Measurements from ENCODE around the gene B3GNT9. TPM values are rescaled to one million over a fixed set of nuclear protein-coding genes. Genes with fewer than 3 reads are reported as not detected.

Gene B3GNT9
- polyA plus RNA-seq, 1 of the 3 experiments (the other 2 are of a cell fraction) = 9.9 TPM

DNA sequence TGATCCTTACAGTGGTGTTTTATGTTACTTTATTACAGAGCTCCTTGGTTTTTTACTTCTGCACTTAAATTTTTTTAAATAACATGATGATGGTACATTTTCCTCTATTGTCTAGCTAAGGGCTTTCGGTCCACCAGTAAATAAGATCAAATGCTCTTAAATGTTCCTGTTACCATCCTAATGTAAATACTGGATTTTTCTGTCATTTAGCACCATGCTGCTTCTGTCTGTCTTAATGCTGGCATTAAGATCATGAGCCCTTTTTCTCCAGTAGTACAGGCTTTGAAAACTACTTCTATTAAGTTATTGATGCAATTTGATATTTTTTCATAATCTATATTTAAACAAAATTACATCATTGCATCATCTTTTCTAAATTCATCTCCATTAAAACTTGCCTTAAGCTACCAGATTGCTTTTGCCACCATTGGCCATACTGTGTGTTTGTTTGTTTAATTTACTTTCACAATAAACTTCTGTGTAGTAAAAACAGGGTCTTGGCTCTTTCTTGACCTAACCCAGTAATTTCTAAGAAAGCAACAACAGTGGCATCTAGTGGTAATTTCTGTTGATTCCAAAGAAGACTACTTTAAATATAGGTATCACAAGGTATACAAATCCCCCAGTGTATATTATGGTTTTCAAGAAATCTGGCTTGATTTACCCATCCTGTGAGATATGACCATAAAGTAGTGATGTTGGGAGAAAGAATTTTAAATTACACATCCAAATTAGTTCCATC is 50.1 kb downstream of the B3GNT9 start:
- no peak overlapping the region for H3K4me2 ChIP-seq
- no peak for TF ChIP-seq TCF12 (IDR thresholded peaks at IDR 0.05)
- TF ChIP-seq, protein P1, sequence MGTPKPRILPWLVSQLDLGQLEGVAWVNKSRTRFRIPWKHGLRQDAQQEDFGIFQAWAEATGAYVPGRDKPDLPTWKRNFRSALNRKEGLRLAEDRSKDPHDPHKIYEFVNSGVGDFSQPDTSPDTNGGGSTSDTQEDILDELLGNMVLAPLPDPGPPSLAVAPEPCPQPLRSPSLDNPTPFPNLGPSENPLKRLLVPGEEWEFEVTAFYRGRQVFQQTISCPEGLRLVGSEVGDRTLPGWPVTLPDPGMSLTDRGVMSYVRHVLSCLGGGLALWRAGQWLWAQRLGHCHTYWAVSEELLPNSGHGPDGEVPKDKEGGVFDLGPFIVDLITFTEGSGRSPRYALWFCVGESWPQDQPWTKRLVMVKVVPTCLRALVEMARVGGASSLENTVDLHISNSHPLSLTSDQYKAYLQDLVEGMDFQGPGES (IDR thresholded peaks at IDR 0.05; ENCODE audit: low read depth, low read length) = no peak
- TF ChIP-seq, protein P2, sequence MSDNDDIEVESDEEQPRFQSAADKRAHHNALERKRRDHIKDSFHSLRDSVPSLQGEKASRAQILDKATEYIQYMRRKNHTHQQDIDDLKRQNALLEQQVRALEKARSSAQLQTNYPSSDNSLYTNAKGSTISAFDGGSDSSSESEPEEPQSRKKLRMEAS (IDR thresholded peaks at IDR 0.05; ENCODE audit: low read depth) = no peak
- peak; percentile 47 for TF ChIP-seq SMC3 (IDR thresholded peaks at IDR 0.05; ENCODE audit: low read depth, low read length)
- TF ChIP-seq, protein P3, sequence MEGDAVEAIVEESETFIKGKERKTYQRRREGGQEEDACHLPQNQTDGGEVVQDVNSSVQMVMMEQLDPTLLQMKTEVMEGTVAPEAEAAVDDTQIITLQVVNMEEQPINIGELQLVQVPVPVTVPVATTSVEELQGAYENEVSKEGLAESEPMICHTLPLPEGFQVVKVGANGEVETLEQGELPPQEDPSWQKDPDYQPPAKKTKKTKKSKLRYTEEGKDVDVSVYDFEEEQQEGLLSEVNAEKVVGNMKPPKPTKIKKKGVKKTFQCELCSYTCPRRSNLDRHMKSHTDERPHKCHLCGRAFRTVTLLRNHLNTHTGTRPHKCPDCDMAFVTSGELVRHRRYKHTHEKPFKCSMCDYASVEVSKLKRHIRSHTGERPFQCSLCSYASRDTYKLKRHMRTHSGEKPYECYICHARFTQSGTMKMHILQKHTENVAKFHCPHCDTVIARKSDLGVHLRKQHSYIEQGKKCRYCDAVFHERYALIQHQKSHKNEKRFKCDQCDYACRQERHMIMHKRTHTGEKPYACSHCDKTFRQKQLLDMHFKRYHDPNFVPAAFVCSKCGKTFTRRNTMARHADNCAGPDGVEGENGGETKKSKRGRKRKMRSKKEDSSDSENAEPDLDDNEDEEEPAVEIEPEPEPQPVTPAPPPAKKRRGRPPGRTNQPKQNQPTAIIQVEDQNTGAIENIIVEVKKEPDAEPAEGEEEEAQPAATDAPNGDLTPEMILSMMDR (IDR thresholded peaks at IDR 0.05) = peak; percentile 67
- TF ChIP-seq, protein P4, sequence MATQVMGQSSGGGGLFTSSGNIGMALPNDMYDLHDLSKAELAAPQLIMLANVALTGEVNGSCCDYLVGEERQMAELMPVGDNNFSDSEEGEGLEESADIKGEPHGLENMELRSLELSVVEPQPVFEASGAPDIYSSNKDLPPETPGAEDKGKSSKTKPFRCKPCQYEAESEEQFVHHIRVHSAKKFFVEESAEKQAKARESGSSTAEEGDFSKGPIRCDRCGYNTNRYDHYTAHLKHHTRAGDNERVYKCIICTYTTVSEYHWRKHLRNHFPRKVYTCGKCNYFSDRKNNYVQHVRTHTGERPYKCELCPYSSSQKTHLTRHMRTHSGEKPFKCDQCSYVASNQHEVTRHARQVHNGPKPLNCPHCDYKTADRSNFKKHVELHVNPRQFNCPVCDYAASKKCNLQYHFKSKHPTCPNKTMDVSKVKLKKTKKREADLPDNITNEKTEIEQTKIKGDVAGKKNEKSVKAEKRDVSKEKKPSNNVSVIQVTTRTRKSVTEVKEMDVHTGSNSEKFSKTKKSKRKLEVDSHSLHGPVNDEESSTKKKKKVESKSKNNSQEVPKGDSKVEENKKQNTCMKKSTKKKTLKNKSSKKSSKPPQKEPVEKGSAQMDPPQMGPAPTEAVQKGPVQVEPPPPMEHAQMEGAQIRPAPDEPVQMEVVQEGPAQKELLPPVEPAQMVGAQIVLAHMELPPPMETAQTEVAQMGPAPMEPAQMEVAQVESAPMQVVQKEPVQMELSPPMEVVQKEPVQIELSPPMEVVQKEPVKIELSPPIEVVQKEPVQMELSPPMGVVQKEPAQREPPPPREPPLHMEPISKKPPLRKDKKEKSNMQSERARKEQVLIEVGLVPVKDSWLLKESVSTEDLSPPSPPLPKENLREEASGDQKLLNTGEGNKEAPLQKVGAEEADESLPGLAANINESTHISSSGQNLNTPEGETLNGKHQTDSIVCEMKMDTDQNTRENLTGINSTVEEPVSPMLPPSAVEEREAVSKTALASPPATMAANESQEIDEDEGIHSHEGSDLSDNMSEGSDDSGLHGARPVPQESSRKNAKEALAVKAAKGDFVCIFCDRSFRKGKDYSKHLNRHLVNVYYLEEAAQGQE (IDR thresholded peaks at IDR 0.05; ENCODE audit: low read depth, low read length) = no peak
- TF ChIP-seq RAD21 (IDR thresholded peaks at IDR 0.05; ENCODE audit: low read length) = peak; percentile 76
- TF ChIP-seq NRF1 (IDR thresholded peaks at IDR 0.05; ENCODE audit: low read depth, low read length) = no peak
- TF ChIP-seq, protein P5, sequence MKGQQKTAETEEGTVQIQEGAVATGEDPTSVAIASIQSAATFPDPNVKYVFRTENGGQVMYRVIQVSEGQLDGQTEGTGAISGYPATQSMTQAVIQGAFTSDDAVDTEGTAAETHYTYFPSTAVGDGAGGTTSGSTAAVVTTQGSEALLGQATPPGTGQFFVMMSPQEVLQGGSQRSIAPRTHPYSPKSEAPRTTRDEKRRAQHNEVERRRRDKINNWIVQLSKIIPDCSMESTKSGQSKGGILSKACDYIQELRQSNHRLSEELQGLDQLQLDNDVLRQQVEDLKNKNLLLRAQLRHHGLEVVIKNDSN (IDR thresholded peaks at IDR 0.05; ENCODE audit: borderline replicate concordance, low read depth) = no peak
- no peak for TF ChIP-seq EZH2phosphoT487 (IDR thresholded peaks at IDR 0.05; ENCODE audit: borderline replicate concordance, low read depth)
- no peak for TF ChIP-seq POLR2AphosphoS5 (IDR thresholded peaks at IDR 0.05; ENCODE audit: low read depth, low read length)
- TF ChIP-seq, protein P6, sequence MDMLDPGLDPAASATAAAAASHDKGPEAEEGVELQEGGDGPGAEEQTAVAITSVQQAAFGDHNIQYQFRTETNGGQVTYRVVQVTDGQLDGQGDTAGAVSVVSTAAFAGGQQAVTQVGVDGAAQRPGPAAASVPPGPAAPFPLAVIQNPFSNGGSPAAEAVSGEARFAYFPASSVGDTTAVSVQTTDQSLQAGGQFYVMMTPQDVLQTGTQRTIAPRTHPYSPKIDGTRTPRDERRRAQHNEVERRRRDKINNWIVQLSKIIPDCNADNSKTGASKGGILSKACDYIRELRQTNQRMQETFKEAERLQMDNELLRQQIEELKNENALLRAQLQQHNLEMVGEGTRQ (IDR thresholded peaks at IDR 0.05; ENCODE audit: borderline replicate concordance, low read depth, low read length) = no peak
- TF ChIP-seq, protein P7, sequence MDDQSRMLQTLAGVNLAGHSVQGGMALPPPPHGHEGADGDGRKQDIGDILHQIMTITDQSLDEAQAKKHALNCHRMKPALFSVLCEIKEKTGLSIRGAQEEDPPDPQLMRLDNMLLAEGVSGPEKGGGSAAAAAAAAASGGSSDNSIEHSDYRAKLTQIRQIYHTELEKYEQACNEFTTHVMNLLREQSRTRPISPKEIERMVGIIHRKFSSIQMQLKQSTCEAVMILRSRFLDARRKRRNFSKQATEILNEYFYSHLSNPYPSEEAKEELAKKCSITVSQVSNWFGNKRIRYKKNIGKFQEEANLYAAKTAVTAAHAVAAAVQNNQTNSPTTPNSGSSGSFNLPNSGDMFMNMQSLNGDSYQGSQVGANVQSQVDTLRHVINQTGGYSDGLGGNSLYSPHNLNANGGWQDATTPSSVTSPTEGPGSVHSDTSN (IDR thresholded peaks at IDR 0.05) = no peak
- TF ChIP-seq CHD2 (IDR thresholded peaks at IDR 0.05; ENCODE audit: low read length, partially characterized antibody) = no peak
- no peak for TF ChIP-seq ELF1 (IDR thresholded peaks at IDR 0.05)
- CTCF ChIA-PET = interaction anchor here (0.7 to 5.3 kb wide), 37 partner anchors 9 to 208 kb away, joined by 3 to 87 read pairs (median 4); partner anchors contain the start of genes B3GNT9, CBFB, CES3 and PHAF1
- no peaks in the 10 kb centered on the region for H3K4me1 ChIP-seq (ENCODE audit: control insufficient read depth in 1 of 2, insufficient read depth in 2 of 2, low read depth in 1 of 2, low read length in 1 of 2)
- no peaks in the 10 kb centered on the region for H3K9me3 ChIP-seq
- POLR2A ChIA-PET = no interaction called here
- peak overlapping the region in 1 of 2 experiments; percentile 15; a peak in 2 of 4 replicates for H3K27ac ChIP-seq (ENCODE audit: low read depth in 2 of 2, low read length in 1 of 2)
- no peak overlapping the region for H3K4me3 ChIP-seq (ENCODE audit: low read depth in 2 of 2, low read length in 1 of 2)
- H3K79me2 ChIP-seq (ENCODE audit: insufficient read depth) = peaks cover 33% of the 10 kb centered on the region
- peaks cover 15 to 36% of the 10 kb centered on the region in 2 experiments for H3K36me3 ChIP-seq (replicated peaks in 1 of 2; ENCODE audit: control insufficient read depth in 1 of 2, insufficient read depth in 2 of 2, low read length in 1 of 2)
- H3K27me3 ChIP-seq (ENCODE audit: insufficient read depth) = no peaks in the 10 kb centered on the region
- 0 out of 2 replicates have a peak, but pooled peaks cover 3% of the 10 kb centered on the region for H4K20me1 ChIP-seq (ENCODE audit: insufficient read depth)
- DNase-seq = peak; percentile 44
- H3K9me2 ChIP-seq = no peaks in the 10 kb centered on the region
- H2AFZ ChIP-seq (ENCODE audit: low read depth) = no peak overlapping the region
- WGBS (ENCODE audit: low lambda C conversion rate) = 88% methylated on average over 1 of the region's 1 CpG
- no peak overlapping the region for H3K9ac ChIP-seq
- H3F3A ChIP-seq (replicated peaks; ENCODE audit: insufficient read depth) = peaks cover 41% of the 10 kb centered on the region

Measured in SK-N-SH (cell line).